HepG2 (cell line): ENCODE data around the gene CCDC57. TPM values are rescaled to one million over a fixed set of nuclear protein-coding genes. Genes with fewer than 3 reads are reported as not detected.

ENCODE experiments used
- ARNT2 ChIP-seq: sonication (generic); formaldehyde crosslinking; IDR thresholded peaks from 2 replicates; pipeline ENCODE4 v1.8.0; 2022; ENCODE audit warnings: mild to moderate bottlenecking, low read depth, missing genetic modification reagents, moderate library complexity
- CCDC6 ChIP-seq: sonication (generic); formaldehyde crosslinking; IDR thresholded peaks from 2 replicates; pipeline ENCODE4 v1.8.1; 2022; ENCODE audit warnings: mild to moderate bottlenecking, missing genetic modification reagents, moderate library complexity
- MAF1 ChIP-seq: sonication (generic); formaldehyde crosslinking; IDR thresholded peaks from 2 replicates; pipeline ENCODE4 v1.5.0; 2020; ENCODE audit warnings: missing genetic modification reagents, borderline replicate concordance
- NFE2L1 ChIP-seq: sonication (generic); formaldehyde crosslinking; IDR thresholded peaks from 2 replicates; pipeline ENCODE4 v1.4.0; 2020; ENCODE audit warnings: missing genetic modification reagents, mild to moderate bottlenecking, borderline replicate concordance
- RARA ChIP-seq: IDR thresholded peaks from 2 replicates; pipeline ENCODE4 v1.6.1; 2016; ENCODE audit warnings: missing genetic modification reagents, missing compliant biosample characterization
- RFX3 ChIP-seq: IDR thresholded peaks from 2 replicates; pipeline ENCODE4 v1.6.1; 2016; ENCODE audit warnings: missing biosample characterization, missing genetic modification reagents
- SATB2 ChIP-seq: sonication (generic); formaldehyde crosslinking; IDR thresholded peaks from 2 replicates; pipeline ENCODE4 v1.5.0; 2020; ENCODE audit warnings: missing genetic modification reagents
- ZNF138 ChIP-seq: sonication (generic); formaldehyde crosslinking; IDR thresholded peaks from 2 replicates; pipeline ENCODE4 v1.5.0; 2020; ENCODE audit warnings: mild to moderate bottlenecking, low read depth, missing genetic modification reagents
- ZNF460 ChIP-seq: sonication (generic); formaldehyde crosslinking; IDR thresholded peaks from 2 replicates; pipeline ENCODE4 v1.5.1; 2020; ENCODE audit warnings: missing genetic modification reagents, mild to moderate bottlenecking, borderline replicate concordance
- ZNF577 ChIP-seq: sonication (generic); formaldehyde crosslinking; IDR thresholded peaks from 2 replicates; pipeline ENCODE4 v1.4.0; 2020; ENCODE audit warnings: mild to moderate bottlenecking, low read depth, missing genetic modification reagents, borderline replicate concordance
- ZNF615 ChIP-seq: sonication (generic); formaldehyde crosslinking; IDR thresholded peaks from 2 replicates; pipeline ENCODE4 v1.5.0; 2020; ENCODE audit warnings: mild to moderate bottlenecking, missing genetic modification reagents, borderline replicate concordance
- ZNF781 ChIP-seq: sonication (generic); formaldehyde crosslinking; IDR thresholded peaks from 2 replicates; pipeline ENCODE4 v1.5.1; 2020; ENCODE audit warnings: borderline replicate concordance, mild to moderate bottlenecking, missing genetic modification reagents; ENCODE audit errors: not compliant biosample characterization
- ZSCAN22 ChIP-seq: sonication (generic); formaldehyde crosslinking; IDR thresholded peaks from 2 replicates; pipeline ENCODE4 v1.4.0; 2020; ENCODE audit warnings: mild to moderate bottlenecking, missing genetic modification reagents
- polyA plus RNA-seq, 8 experiments: library from polyadenylated mRNA; depleted of rRNA in 3 of 8; stranded (reverse) in 7 of 8; unstranded in 1 of 8; fragments of >200 nt; fragmentation: Illumina TruSeq in 4 of 8; extraction: Trizol in 4 of 8; gene quantifications; 2 replicates each; pipeline versions ENCODE4 v1.2.1 to v1.2.3, GENCODE V29; 2011 to 2016; ENCODE audit warnings: low read depth in 4 of 8, missing spikeins in 1 of 8, mixed read lengths in 1 of 8; ENCODE audit not compliant: insufficient read depth in 1 of 8
- total RNA-seq, 5 experiments: library from RNA; depleted of rRNA; stranded (reverse); fragments of >200 nt; fragmentation: Illumina TruSeq; extraction: Trizol; gene quantifications; 2 replicates each; pipeline ENCODE4 v1.2.3, GENCODE V29; 2016; ENCODE audit warnings: low read depth in 1 of 5
- TF ChIP-seq, protein P1 (sequence below): sonication (generic); formaldehyde crosslinking; IDR thresholded peaks from 2 replicates; pipeline ENCODE4 v1.5.1; 2020; ENCODE audit warnings: missing genetic modification reagents, mild to moderate bottlenecking, borderline replicate concordance
- TF ChIP-seq, protein P2 (sequence below): sonication (generic); formaldehyde crosslinking; IDR thresholded peaks from 2 replicates; pipeline ENCODE4 v1.5.0; 2020; ENCODE audit warnings: mild to moderate bottlenecking, missing genetic modification reagents, borderline replicate concordance
- TF ChIP-seq, protein P3 (sequence below): sonication (generic); formaldehyde crosslinking; IDR thresholded peaks from 2 replicates; pipeline ENCODE4 v1.4.0; 2020; ENCODE audit warnings: mild to moderate bottlenecking, missing genetic modification reagents

Gene CCDC57
- total and polyA plus RNA-seq, 2 of the 13 experiments (the other 11 are each of a cell fraction or from before 2014, with no cell fraction given): 59.3 to 59.9 TPM

DNA sequence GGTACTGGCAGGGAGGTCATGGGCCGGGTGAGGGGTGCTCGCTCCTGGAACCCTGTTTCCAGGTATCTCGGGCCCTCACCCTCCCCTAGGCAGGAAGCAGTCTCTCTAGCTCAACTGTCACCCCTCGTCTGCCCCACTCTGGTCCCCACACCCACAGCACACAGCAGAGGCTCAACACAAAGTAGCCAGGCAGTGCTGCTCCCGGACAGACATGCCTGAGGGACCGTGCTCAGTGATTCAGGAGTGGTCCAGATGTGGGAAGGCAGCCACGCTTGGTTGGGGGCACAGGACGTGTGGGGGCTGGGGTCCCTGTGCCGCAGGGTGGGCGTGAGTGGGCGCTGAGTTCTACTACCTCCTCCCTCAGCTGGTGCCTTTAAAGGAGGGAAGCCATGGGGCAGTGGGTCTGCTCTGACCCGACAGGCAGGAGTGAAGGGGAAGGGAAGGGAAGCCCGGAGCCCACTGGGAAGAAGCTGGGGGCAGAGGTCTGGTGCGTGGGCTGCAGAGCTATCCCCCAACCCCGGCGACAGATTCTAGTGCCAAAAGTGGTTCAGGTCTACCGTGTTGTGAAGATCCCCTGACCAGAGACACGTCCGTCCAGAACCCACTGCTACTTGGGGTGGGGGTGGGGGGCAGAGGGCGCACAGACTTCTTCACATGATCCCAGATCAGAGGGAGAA, 28.0 kb upstream of the CCDC57 start (continued):
- TF ChIP-seq, protein P1, sequence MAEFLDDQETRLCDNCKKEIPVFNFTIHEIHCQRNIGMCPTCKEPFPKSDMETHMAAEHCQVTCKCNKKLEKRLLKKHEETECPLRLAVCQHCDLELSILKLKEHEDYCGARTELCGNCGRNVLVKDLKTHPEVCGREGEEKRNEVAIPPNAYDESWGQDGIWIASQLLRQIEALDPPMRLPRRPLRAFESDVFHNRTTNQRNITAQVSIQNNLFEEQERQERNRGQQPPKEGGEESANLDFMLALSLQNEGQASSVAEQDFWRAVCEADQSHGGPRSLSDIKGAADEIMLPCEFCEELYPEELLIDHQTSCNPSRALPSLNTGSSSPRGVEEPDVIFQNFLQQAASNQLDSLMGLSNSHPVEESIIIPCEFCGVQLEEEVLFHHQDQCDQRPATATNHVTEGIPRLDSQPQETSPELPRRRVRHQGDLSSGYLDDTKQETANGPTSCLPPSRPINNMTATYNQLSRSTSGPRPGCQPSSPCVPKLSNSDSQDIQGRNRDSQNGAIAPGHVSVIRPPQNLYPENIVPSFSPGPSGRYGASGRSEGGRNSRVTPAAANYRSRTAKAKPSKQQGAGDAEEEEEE (CRISPR knock-in tag): 0 out of 2 replicates have a peak, but pooled peaks have one; percentile 31
- TF ChIP-seq ZSCAN22 (no peak; the same call in 1 of the 2 replicates), ZNF615 (CRISPR knock-in tag) (no peak; the same call in 1 of the 2 replicates), RFX3 (no peak), ZNF138 (CRISPR knock-in tag) (peak; percentile 32; the same call in 1 of the 2 replicates), ZNF577 (no peak), RARA (CRISPR knock-in tag) (no peak), SATB2 (CRISPR knock-in tag) (no peak), CCDC6 (CRISPR knock-in tag) (no peak), MAF1 (CRISPR knock-in tag) (0 out of 2 replicates have a peak, but pooled peaks have one; percentile 35), ZNF460 (no peak), NFE2L1 (CRISPR knock-in tag) (0 out of 2 replicates have a peak, but pooled peaks have one; percentile 63), ZNF781 (CRISPR knock-in tag) (peak; percentile 9), ARNT2 (CRISPR knock-in tag) (no peak)
- TF ChIP-seq, protein P2, sequence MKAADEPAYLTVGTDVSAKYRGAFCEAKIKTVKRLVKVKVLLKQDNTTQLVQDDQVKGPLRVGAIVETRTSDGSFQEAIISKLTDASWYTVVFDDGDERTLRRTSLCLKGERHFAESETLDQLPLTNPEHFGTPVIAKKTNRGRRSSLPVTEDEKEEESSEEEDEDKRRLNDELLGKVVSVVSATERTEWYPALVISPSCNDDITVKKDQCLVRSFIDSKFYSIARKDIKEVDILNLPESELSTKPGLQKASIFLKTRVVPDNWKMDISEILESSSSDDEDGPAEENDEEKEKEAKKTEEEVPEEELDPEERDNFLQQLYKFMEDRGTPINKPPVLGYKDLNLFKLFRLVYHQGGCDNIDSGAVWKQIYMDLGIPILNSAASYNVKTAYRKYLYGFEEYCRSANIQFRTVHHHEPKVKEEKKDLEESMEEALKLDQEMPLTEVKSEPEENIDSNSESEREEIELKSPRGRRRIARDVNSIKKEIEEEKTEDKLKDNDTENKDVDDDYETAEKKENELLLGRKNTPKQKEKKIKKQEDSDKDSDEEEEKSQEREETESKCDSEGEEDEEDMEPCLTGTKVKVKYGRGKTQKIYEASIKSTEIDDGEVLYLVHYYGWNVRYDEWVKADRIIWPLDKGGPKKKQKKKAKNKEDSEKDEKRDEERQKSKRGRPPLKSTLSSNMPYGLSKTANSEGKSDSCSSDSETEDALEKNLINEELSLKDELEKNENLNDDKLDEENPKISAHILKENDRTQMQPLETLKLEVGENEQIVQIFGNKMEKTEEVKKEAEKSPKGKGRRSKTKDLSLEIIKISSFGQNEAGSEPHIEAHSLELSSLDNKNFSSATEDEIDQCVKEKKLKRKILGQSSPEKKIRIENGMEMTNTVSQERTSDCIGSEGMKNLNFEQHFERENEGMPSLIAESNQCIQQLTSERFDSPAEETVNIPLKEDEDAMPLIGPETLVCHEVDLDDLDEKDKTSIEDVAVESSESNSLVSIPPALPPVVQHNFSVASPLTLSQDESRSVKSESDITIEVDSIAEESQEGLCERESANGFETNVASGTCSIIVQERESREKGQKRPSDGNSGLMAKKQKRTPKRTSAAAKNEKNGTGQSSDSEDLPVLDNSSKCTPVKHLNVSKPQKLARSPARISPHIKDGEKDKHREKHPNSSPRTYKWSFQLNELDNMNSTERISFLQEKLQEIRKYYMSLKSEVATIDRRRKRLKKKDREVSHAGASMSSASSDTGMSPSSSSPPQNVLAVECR (CRISPR knock-in tag): no peak
- TF ChIP-seq, protein P3, sequence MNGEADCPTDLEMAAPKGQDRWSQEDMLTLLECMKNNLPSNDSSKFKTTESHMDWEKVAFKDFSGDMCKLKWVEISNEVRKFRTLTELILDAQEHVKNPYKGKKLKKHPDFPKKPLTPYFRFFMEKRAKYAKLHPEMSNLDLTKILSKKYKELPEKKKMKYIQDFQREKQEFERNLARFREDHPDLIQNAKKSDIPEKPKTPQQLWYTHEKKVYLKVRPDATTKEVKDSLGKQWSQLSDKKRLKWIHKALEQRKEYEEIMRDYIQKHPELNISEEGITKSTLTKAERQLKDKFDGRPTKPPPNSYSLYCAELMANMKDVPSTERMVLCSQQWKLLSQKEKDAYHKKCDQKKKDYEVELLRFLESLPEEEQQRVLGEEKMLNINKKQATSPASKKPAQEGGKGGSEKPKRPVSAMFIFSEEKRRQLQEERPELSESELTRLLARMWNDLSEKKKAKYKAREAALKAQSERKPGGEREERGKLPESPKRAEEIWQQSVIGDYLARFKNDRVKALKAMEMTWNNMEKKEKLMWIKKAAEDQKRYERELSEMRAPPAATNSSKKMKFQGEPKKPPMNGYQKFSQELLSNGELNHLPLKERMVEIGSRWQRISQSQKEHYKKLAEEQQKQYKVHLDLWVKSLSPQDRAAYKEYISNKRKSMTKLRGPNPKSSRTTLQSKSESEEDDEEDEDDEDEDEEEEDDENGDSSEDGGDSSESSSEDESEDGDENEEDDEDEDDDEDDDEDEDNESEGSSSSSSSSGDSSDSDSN (CRISPR knock-in tag): no peak; the same call in 1 of the 2 replicates
